Measurements from ENCODE around the gene ZNF845.
"Not testable (repeated sequence)": the region's sequence is repeated elsewhere in the genome, so short reads cannot be mapped to it uniquely, and the experiment has no call there.

The ZNF845 gene

GRCh38 chr19:53381376-53381775, 47.8 kb downstream of the ZNF845 start:
- Histone ChIP-seq H3K9me3 (ENCODE audit: control insufficient read depth, insufficient read depth, low read length) (peaks cover 4% of the 10 kb centered on the region; the same call in 1 of the 2 replicates), H3K4me1 (ENCODE audit: control insufficient read depth, insufficient read depth, low read length) (no peaks in the 10 kb centered on the region), H3K4me3 (ENCODE audit: low read length) (no peak overlapping the region), H3K27me3 (ENCODE audit: control insufficient read depth, insufficient read depth, low read length) (no peaks in the 10 kb centered on the region), H3K27ac (ENCODE audit: low read length) (no peak overlapping the region), H3K36me3 (ENCODE audit: control insufficient read depth, insufficient read depth, low read length) (peaks cover 17% of the 10 kb centered on the region; the same call in 1 of the 2 replicates)
- no CpG with 5 or more reads among the region's 3 CpGs for WGBS (ENCODE audit: insufficient coverage, insufficient read length)
- no peak for DNase-seq (ENCODE audit: low read depth, low spot score)

- no peak for DNase-seq (ENCODE audit: low read depth, low spot score)
- Histone ChIP-seq H3K27ac (ENCODE audit: low read length) (no peak overlapping the region), H3K27me3 (ENCODE audit: control insufficient read depth, insufficient read depth, low read length) (no peaks in the 10 kb centered on the region), H3K9me3 (ENCODE audit: control insufficient read depth, insufficient read depth, low read length) (no peaks in the 10 kb centered on the region), H3K4me3 (ENCODE audit: low read length) (no peak overlapping the region), H3K36me3 (ENCODE audit: control insufficient read depth, insufficient read depth, low read length) (no peaks in the 10 kb centered on the region; the same call in 1 of the 2 replicates), H3K4me1 (ENCODE audit: control insufficient read depth, insufficient read depth, low read length) (no peaks in the 10 kb centered on the region)
- no CpG with 5 or more reads among the region's 3 CpGs for WGBS (ENCODE audit: insufficient coverage, insufficient read length)
Observed at GRCh38 chr19:53388168-53388567, 54.6 kb downstream of the ZNF845 start.

GRCh38 chr19:53388904-53389303, 55.4 kb downstream of the ZNF845 start:
- no peak overlapping the region for H3K4me3 ChIP-seq (ENCODE audit: low read length)
- H3K27ac ChIP-seq (ENCODE audit: low read length), result no peak overlapping the region
- no peaks in the 10 kb centered on the region for H3K27me3 ChIP-seq (ENCODE audit: control insufficient read depth, insufficient read depth, low read length)
- WGBS (ENCODE audit: insufficient coverage, insufficient read length), result no CpG with 5 or more reads among the region's 5 CpGs
- H3K36me3 ChIP-seq (ENCODE audit: control insufficient read depth, insufficient read depth, low read length), result no peaks in the 10 kb centered on the region
- H3K4me1 ChIP-seq (ENCODE audit: control insufficient read depth, insufficient read depth, low read length), result no peaks in the 10 kb centered on the region
- DNase-seq (ENCODE audit: low read depth, low spot score), result no peak
- H3K9me3 ChIP-seq (ENCODE audit: control insufficient read depth, insufficient read depth, low read length), result no peaks in the 10 kb centered on the region

- Histone ChIP-seq H3K4me1 (ENCODE audit: control insufficient read depth, insufficient read depth, low read length) (no peaks in the 10 kb centered on the region), H3K4me3 (ENCODE audit: low read length) (no peak overlapping the region), H3K9me3 (ENCODE audit: control insufficient read depth, insufficient read depth, low read length) (no peaks in the 10 kb centered on the region), H3K27ac (ENCODE audit: low read length) (no peak overlapping the region), H3K27me3 (ENCODE audit: control insufficient read depth, insufficient read depth, low read length) (no peaks in the 10 kb centered on the region), H3K36me3 (ENCODE audit: control insufficient read depth, insufficient read depth, low read length) (no peaks in the 10 kb centered on the region)
- no CpG with 5 or more reads among the region's 8 CpGs for WGBS (ENCODE audit: insufficient coverage, insufficient read length)
- DNase-seq (ENCODE audit: low read depth, low spot score), result no peak
Observed at GRCh38 chr19:53389571-53389970, 56.0 kb downstream of the ZNF845 start.

- H3K9me3 ChIP-seq (ENCODE audit: control insufficient read depth, insufficient read depth, low read length), result no peaks in the 10 kb centered on the region
- no peaks in the 10 kb centered on the region for H3K36me3 ChIP-seq (ENCODE audit: control insufficient read depth, insufficient read depth, low read length)
- peak; percentile 31 for DNase-seq (ENCODE audit: low read depth, low spot score)
- no peaks in the 10 kb centered on the region for H3K27me3 ChIP-seq (ENCODE audit: control insufficient read depth, insufficient read depth, low read length)
- no peak overlapping the region for H3K27ac ChIP-seq (ENCODE audit: low read length)
- H3K4me1 ChIP-seq (ENCODE audit: control insufficient read depth, insufficient read depth, low read length), result peaks cover 1% of the 10 kb centered on the region; the same call in 1 of the 2 replicates
- no peak overlapping the region for H3K4me3 ChIP-seq (ENCODE audit: low read length)
- WGBS (ENCODE audit: insufficient coverage, insufficient read length), result no CpG with 5 or more reads among the region's 22 CpGs
Observed at GRCh38 chr19:53389978-53390377, 56.4 kb downstream of the ZNF845 start.

GRCh38 chr19:53394522-53394973, 61.0 kb downstream of the ZNF845 start:
- WGBS (ENCODE audit: insufficient coverage, insufficient read length), result no CpG with 5 or more reads among the region's 18 CpGs
- Histone ChIP-seq H3K27ac (ENCODE audit: low read length) (no peak overlapping the region), H3K4me1 (ENCODE audit: control insufficient read depth, insufficient read depth, low read length) (peaks cover 1% of the 10 kb centered on the region; the same call in 1 of the 2 replicates), H3K27me3 (ENCODE audit: control insufficient read depth, insufficient read depth, low read length) (no peaks in the 10 kb centered on the region), H3K9me3 (ENCODE audit: control insufficient read depth, insufficient read depth, low read length) (no peaks in the 10 kb centered on the region), H3K4me3 (ENCODE audit: low read length) (peak overlapping the region; percentile 96; the same call in 1 of the 2 replicates), H3K36me3 (ENCODE audit: control insufficient read depth, insufficient read depth, low read length) (peaks cover 2% of the 10 kb centered on the region; the same call in 1 of the 2 replicates)
- peak; percentile 22 for DNase-seq (ENCODE audit: low read depth, low spot score)

GRCh38 chr19:53394974-53395839, 61.7 kb downstream of the ZNF845 start, which contains the start of gene ZNF765:
Gene ZNF765, plus strand, starts transcription at chr19:53395149. Its CDS starts 2,867 bp downstream, at chr19:53398016.
- Histone ChIP-seq H3K36me3 (ENCODE audit: control insufficient read depth, insufficient read depth, low read length) (peaks cover 2% of the 10 kb centered on the region; the same call in 1 of the 2 replicates), H3K4me1 (ENCODE audit: control insufficient read depth, insufficient read depth, low read length) (peaks cover 1% of the 10 kb centered on the region; the same call in 1 of the 2 replicates)
- no CpG with 5 or more reads among the region's 58 CpGs for WGBS (ENCODE audit: insufficient coverage, insufficient read length)

GRCh38 chr19:53395840-53396524, 62.4 kb downstream of the ZNF845 start:
- not testable (repeated sequence) for DNase-seq (ENCODE audit: low read depth, low spot score); H3K9me3 ChIP-seq (ENCODE audit: control insufficient read depth, insufficient read depth, low read length); H3K36me3 ChIP-seq (ENCODE audit: control insufficient read depth, insufficient read depth, low read length); H3K27me3 ChIP-seq (ENCODE audit: control insufficient read depth, insufficient read depth, low read length); H3K27ac ChIP-seq (ENCODE audit: low read length); H3K4me1 ChIP-seq (ENCODE audit: control insufficient read depth, insufficient read depth, low read length)
- no CpG with 5 or more reads among the region's 9 CpGs for WGBS (ENCODE audit: insufficient coverage, insufficient read length)
- H3K4me3 ChIP-seq (ENCODE audit: low read length), result peak overlapping the region; percentile 96; the same call in 1 of the 2 replicates

More at GRCh38 chr19:53394974-53395839, 61.7 kb downstream of the ZNF845 start, which contains the start of gene ZNF765:
- Histone ChIP-seq H3K9me3 (ENCODE audit: control insufficient read depth, insufficient read depth, low read length) (no peaks in the 10 kb centered on the region), H3K27ac (ENCODE audit: low read length) (no peak within 1 kb of the TSS), H3K27me3 (ENCODE audit: control insufficient read depth, insufficient read depth, low read length) (no peaks in the 10 kb centered on the region), H3K4me3 (ENCODE audit: low read length) (peak within 1 kb of the TSS; percentile 96)
- DNase-seq (ENCODE audit: low read depth, low spot score), result peak; percentile 70

GRCh38 chr19:53396525-53396868, 62.9 kb downstream of the ZNF845 start:
- WGBS (ENCODE audit: insufficient coverage, insufficient read length), result no CpG with 5 or more reads among the region's 1 CpG
- Histone ChIP-seq H3K36me3 (ENCODE audit: control insufficient read depth, insufficient read depth, low read length) (peaks cover 2% of the 10 kb centered on the region; the same call in 1 of the 2 replicates), H3K27me3 (ENCODE audit: control insufficient read depth, insufficient read depth, low read length) (no peaks in the 10 kb centered on the region), H3K4me3 (ENCODE audit: low read length) (no peak overlapping the region), H3K9me3 (ENCODE audit: control insufficient read depth, insufficient read depth, low read length) (no peaks in the 10 kb centered on the region), H3K27ac (ENCODE audit: low read length) (no peak overlapping the region), H3K4me1 (ENCODE audit: control insufficient read depth, insufficient read depth, low read length) (peaks cover 1% of the 10 kb centered on the region; the same call in 1 of the 2 replicates)
- DNase-seq (ENCODE audit: low read depth, low spot score), result no peak

GRCh38 chr19:53397918-53398317, 64.4 kb downstream of the ZNF845 start:
- not testable (repeated sequence) for H3K4me3 ChIP-seq (ENCODE audit: low read length); H3K36me3 ChIP-seq (ENCODE audit: control insufficient read depth, insufficient read depth, low read length); H3K9me3 ChIP-seq (ENCODE audit: control insufficient read depth, insufficient read depth, low read length); H3K27me3 ChIP-seq (ENCODE audit: control insufficient read depth, insufficient read depth, low read length); DNase-seq (ENCODE audit: low read depth, low spot score); H3K4me1 ChIP-seq (ENCODE audit: control insufficient read depth, insufficient read depth, low read length); H3K27ac ChIP-seq (ENCODE audit: low read length)
- WGBS (ENCODE audit: insufficient coverage, insufficient read length), result no CpG with 5 or more reads among the region's 1 CpG
